GM18907 (cell line): Measurements from ENCODE around the gene MICU1.
"Not testable (repeated sequence)": the region's sequence is repeated elsewhere in the genome, so short reads cannot be mapped to it uniquely, and the experiment has no call there.

ENCODE experiments used
- ATAC-seq: cut with Tn5 transposase; IDR thresholded peaks from one replicate; pipeline ENCODE4 v1.9.1; 2021; ENCODE audit warnings: mild to moderate bottlenecking, moderate library complexity; ENCODE audit not compliant: unreplicated experiment

The MICU1 gene

GRCh38 chr10:72395581-72395980 lies 230.3 kb downstream of the MICU1 start:
- not testable (repeated sequence) for ATAC-seq

- ATAC-seq = no peak
Measured at GRCh38 chr10:72392571-72392970, 233.3 kb downstream of the MICU1 start.

DNA sequence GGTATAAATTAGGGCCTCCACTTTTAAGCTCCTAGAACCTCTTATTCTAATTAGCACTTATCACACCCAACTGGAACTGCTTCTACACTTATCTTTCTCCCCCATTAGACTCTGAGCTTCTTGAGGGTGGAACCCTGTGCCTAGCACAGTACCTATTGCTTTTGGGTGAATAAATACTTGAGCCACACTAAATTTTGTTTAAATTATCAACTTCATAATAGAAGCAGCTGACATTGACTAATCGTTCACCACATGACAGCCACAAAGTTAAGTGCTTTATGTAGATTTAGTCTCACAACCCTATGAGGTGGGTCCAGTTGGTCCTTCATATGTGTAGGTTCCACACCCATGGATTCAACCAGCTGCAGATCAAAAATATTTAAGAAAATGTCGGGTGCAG lies 235.1 kb downstream of the MICU1 start:
- no peak for ATAC-seq

- ATAC-seq = no peak
Measured at GRCh38 chr10:72389716-72390115, 236.2 kb downstream of the MICU1 start.

DNA sequence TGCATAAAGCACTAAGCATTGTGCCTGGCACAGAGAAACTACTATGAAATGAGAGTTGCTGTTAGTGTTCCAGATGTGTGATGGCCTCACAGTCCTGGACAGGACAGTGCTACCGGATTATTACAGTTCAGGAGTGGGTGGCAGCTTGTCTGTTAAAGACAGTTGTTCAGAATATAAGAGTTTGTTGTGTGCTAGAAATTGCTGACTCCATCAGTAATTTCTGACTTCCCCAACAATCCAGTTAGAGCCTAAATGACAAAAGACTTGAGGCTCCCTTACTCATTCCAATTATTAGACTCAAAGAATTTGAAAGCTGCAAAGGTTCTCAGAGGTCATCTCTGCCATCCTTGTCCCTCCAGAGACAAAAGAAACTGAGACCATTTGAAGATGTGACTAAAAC lies 236.9 kb downstream of the MICU1 start:
- ATAC-seq = no peak

- ATAC-seq = no peak
Measured at GRCh38 chr10:72388062-72388461, 237.8 kb downstream of the MICU1 start.

GRCh38 chr10:72386916-72387586 lies 238.8 kb downstream of the MICU1 start:
- no peak for ATAC-seq

- ATAC-seq = no peak
Measured at GRCh38 chr10:72385724-72386123, 240.2 kb downstream of the MICU1 start.

GRCh38 chr10:72384982-72385381 lies 240.9 kb downstream of the MICU1 start:
- ATAC-seq = not testable (repeated sequence)

DNA sequence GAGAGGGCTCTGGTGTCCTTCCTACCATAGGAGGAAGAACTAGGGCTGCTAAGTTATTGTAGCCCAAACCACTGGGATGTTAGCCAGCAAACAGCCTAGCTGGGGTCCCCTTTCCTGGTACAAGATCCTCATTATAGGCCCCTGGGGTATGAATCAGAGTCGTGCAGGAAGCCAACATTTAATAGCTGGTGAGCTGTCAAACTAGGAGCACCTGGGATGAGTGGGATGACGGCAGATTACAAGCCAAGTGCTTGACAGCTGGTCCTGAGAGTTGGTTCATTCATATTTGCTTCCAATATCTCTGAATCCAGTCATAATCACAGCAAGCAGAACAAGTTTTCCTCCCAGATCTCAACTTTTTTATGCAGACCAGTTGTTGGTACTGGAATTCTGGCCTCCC lies 246.1 kb downstream of the MICU1 start:
- ATAC-seq = no peak

GRCh38 chr10:72379062-72379461 lies 246.8 kb downstream of the MICU1 start:
- no peak for ATAC-seq

GRCh38 chr10:72375585-72375984 lies 250.3 kb downstream of the MICU1 start:
- no peak for ATAC-seq

- ATAC-seq = no peak
Measured at GRCh38 chr10:72375173-72375572, 250.7 kb downstream of the MICU1 start.

GRCh38 chr10:72370201-72370722 lies 255.6 kb downstream of the MICU1 start:
- peak; percentile 61 for ATAC-seq

GRCh38 chr10:72367301-72367960 lies 258.4 kb downstream of the MICU1 start:
- no peak for ATAC-seq

DNA sequence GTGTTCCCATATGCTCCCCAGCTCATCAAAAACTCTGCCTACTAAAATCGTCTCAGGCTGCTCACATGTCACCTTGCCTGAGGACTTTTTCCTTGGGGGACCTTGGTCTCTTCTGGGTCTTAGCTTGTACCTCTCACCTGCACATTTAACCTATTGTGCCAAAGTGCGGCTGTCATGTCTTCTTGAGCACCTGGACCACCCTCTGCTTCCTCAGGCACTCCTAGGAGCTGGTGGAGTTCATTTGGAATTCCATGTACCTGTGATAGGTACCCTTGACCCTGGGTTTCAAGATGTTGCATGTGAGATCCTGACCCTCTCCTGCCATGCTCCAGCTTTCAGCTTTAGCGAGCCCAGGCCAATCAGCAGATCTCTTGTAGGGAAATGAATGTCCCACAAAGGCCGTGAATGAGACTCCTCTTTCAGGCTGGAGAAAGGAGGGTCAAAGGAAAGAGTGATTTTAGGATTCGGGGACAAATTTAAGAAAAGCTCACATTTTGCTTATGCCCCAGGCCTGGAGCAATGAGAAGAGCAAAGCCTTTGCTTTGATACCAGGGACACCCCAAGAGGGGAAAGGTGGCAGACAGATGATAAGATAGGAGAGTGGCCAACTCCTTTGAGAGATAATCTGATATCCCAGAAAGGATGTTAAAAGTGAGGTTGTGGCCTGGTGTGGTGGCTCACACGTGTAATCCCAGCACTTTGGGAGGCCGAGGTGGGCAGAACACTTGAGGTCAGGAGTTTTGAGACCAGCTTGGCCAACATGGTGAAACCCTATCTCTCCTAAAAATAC lies 260.6 kb downstream of the MICU1 start:
- ATAC-seq = no peak

DNA sequence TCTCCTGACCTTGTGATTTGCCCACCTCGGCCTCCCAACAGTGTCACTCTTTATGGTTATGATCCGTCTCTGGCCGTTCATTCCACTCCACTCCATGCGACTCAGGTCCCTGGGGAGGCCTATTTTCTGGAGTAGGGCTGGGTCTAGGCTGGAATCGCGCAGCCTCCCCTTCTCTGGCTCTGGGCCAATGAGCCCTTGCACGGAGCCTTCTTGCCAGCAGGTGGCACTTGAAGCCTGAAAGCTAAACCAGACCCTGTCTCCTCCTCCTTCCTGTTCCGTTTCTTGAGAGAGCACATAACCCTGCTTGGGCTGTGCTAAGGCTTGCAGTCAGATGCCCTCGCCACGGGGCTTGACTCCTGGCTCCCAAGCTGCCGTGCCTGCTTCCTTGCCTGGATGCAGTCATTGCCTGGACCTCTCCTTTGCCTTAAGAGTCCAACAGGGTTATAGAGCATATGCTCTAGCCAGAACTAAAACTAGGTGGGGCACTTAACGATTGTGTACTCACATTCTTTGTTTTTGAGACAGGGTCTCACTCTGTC lies 261.6 kb downstream of the MICU1 start:
- peak; percentile 90 for ATAC-seq

GRCh38 chr10:72356987-72357386 lies 268.9 kb downstream of the MICU1 start:
- ATAC-seq = no peak

DNA sequence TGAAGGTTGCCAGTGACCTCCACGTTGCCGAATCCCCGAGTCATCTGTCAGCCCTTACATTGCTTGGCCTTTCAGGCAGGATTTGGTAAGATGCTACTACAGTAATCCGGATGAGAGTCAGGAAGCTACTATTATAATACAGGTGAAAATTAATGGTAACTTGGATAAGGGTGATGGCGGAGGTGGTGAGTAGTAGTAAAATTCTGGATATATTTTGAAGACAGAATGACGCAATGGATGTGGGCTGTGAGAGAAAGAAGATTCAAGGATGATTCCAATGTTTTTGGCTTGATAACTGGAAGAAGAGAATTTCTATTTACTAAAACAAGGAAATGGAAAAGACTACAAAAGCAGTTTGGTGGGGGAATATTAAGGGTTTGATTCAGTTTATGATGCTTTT lies 269.8 kb downstream of the MICU1 start:
- ATAC-seq = no peak

DNA sequence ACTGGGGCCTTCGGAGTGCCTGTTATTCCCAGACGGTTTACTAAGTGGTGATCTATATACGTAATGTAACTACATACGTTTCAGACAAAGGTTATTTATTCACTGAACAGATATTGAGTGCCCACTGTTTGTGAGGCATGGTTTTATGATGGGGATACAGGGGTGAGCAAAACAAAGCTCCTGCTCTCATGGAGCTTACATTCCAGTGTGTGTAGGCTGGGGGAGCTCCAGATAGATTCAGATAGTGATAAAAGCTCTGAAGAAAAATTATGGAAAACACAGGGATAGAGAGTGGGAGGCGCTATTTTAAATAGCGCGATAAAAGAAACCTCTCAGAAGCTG lies 270.7 kb downstream of the MICU1 start:
- no peak for ATAC-seq

DNA sequence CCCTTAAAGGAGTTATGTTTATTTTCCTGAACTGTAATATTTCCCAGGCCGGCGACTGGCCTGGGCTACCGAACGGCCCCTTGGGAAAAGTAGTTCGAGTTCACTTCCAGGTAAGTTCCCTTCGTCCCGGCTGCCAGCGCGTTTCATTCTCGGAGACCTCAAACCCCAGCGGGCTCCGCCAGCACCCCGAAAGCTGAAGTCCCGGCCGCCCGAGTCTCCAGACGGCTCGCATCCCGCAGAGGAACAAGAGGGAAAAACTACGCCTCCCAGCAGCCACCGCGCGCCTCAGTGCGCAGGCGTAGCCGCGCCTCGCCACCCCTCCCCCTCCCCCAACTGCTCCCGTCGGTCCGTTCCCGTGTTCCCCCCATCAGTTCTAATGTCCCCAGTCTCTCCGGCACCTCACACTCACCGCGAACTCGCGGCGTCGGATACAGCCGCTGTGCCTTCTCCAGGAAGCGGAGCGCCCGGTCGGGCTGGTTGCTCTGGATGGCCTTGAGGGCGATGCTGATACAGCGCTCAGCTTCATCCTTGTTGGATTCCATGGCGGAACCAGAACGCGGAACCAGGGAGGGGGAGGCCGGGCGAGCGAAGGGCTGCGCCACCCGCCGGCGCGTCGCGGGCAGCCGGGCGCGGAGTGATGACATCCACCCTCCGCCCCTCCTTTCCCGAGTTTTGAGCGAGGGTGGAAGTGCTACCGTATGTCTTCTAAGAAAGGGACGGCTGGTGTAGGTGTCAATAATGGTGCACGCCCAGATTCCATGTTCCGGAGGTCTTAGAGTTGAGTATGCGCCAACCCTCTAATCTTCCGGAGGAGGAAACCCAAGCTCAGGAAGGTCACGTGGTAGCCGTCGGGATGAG lies 271.3 kb downstream of the MICU1 start, which contains the start of gene DNAJB12:
TSS of gene DNAJB12 (minus strand) at position 564 of the 858 bp plus-strand sequence. CDS start at position 542, 22 bp downstream.
- peak; percentile 73 for ATAC-seq
